GM23248 (cell line): ENCODE measurements around the gene KAT2B. TPM values are rescaled to one million over a fixed set of nuclear protein-coding genes. Genes with fewer than 3 reads are reported as not detected.

ENCODE experiments used
- DNase-seq: peaks from one replicate; pipeline ENCODE4 v3.0.0-alpha.2; 2015
- H2AFZ ChIP-seq: fragments of 200-600 bp; sonication (generic); 2 replicates; pipeline ENCODE4 v1.6.1; 2016; ENCODE audit warnings: antibody characterized with exemption
- H3F3A ChIP-seq: fragments of 200-600 bp; sonication (generic); 2 replicates; pipeline ENCODE4 v1.6.1; 2016; ENCODE audit warnings: mild to moderate bottlenecking, antibody characterized with exemption, mixed run types; ENCODE audit not compliant: insufficient read depth
- H3K27ac ChIP-seq: fragments of 200-600 bp; sonication (generic); 2 replicates; pipeline ENCODE4 v1.5.1; 2016; ENCODE audit warnings: mild to moderate bottlenecking
- H3K27me3 ChIP-seq: fragments of 200-600 bp; sonication (generic); replicated peaks from 2 replicates; pipeline ENCODE4 v1.6.1; 2016; ENCODE audit warnings: mild to moderate bottlenecking; ENCODE audit not compliant: insufficient read depth
- H3K36me3 ChIP-seq: fragments of 200-600 bp; sonication (generic); 2 replicates; pipeline ENCODE4 v1.6.1; 2016; ENCODE audit warnings: low read depth, mild to moderate bottlenecking
- H3K4me1 ChIP-seq: fragments of 200-600 bp; sonication (generic); 2 replicates; pipeline ENCODE4 v1.6.1; 2016; ENCODE audit warnings: mild to moderate bottlenecking; ENCODE audit not compliant: insufficient read depth
- H3K4me2 ChIP-seq: fragments of 200-600 bp; sonication (generic); one replicate; pipeline ENCODE4 v1.6.1; 2016; ENCODE audit warnings: mild to moderate bottlenecking; ENCODE audit not compliant: unreplicated experiment
- H3K4me3 ChIP-seq: fragments of 200-600 bp; sonication (generic); 2 replicates; pipeline ENCODE4 v1.5.1; 2016; ENCODE audit warnings: mild to moderate bottlenecking
- H3K79me2 ChIP-seq: fragments of 200-600 bp; sonication (generic); 2 replicates; pipeline ENCODE4 v1.6.1; 2016; ENCODE audit warnings: mild to moderate bottlenecking; ENCODE audit not compliant: insufficient read depth
- H3K9ac ChIP-seq: fragments of 200-600 bp; sonication (generic); 2 replicates; pipeline ENCODE4 v1.6.1; 2016; ENCODE audit warnings: mild to moderate bottlenecking
- H3K9me2 ChIP-seq: fragments of 200-600 bp; sonication (generic); 2 replicates; pipeline ENCODE4 v1.6.1; 2016; ENCODE audit warnings: mixed run types, mild to moderate bottlenecking, moderate library complexity; ENCODE audit not compliant: insufficient read depth
- H3K9me3 ChIP-seq: fragments of 200-600 bp; sonication (generic); one replicate; pipeline ENCODE4 v1.6.1; 2017; ENCODE audit warnings: low read depth
- H4K20me1 ChIP-seq: fragments of 200-600 bp; sonication (generic); 2 replicates; pipeline ENCODE4 v1.6.0; 2016; ENCODE audit not compliant: insufficient read depth
- EZH2 ChIP-seq: fragments of 200-600 bp; sonication (generic); IDR thresholded peaks from 2 replicates; pipeline ENCODE4 v1.6.1; 2018; ENCODE audit warnings: antibody characterized with exemption, mild to moderate bottlenecking; ENCODE audit not compliant: insufficient read depth, poor library complexity, severe bottlenecking
- EZH2phosphoT487 ChIP-seq: fragments of 200-600 bp; sonication (generic); IDR thresholded peaks from 2 replicates; pipeline ENCODE4 v1.6.1; 2018; ENCODE audit warnings: antibody characterized with exemption, moderate library complexity, mild to moderate bottlenecking, low read depth; ENCODE audit not compliant: insufficient read depth
- WGBS, 2 experiments: methylation state at CpG; one replicate each; pipeline ENCODE4 v1.1.6; 2015 to 2017; ENCODE audit warnings: low lambda C conversion rate in 2 of 2, low coverage in 1 of 2; ENCODE audit errors: missing lambda C conversion rate in 2 of 2; 5-methylcytosine and 5-hydroxymethylcytosine counted together
- in situ Hi-C: fragments of 300-500 bp; cut with MboI; formaldehyde crosslinking; loops from 2 replicates; pipeline ENCODE4 v1.15.0; 2020
- polyA plus RNA-seq: library from polyadenylated mRNA; unstranded; fragments of >200 nt; fragmentation: Nextera tagmentation; extraction: Ambion mirVana; gene quantifications from 2 replicates; pipeline ENCODE4 v1.2.1, GENCODE V29; 2016
- total RNA-seq: library from RNA; depleted of rRNA; stranded (reverse); fragments of >200 nt; shearing (Covaris generic); gene quantifications from 2 replicates; pipeline ENCODE4 v1.2.3, GENCODE V29; 2014

KAT2B gene
- total and polyA plus RNA-seq, 2 experiments from 2014 or later = 1.5 to 13.5 TPM

DNA sequence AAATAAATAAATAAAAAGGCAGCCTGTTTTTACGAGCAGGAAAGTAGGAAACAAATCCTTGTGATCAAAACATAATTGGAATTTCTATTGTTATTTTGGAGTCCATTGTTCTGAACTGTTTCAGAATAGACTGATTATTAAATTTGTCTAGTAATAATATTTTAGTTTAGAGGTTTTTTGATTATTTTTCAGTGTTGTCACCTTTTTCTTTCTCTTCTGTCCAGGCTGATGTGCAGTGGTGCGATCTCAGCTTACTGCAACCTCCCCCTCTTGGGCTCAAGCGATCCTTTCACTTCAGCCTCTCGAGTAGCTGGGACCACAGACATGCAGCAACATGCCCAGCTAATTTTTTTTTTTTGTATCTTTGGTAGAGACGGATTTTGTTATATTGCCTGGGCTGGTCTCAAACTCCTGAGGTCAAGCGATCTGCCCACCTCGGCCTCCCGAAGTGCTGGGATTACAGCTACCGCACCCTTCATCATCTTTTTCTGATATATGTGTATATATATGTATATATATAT lies 38.0 kb downstream of the KAT2B start:
- no peaks in the 10 kb centered on the region for H3K9me2 ChIP-seq
- H3K36me3 ChIP-seq = no peaks in the 10 kb centered on the region
- no peaks in the 10 kb centered on the region for H3K79me2 ChIP-seq
- H3K4me2 ChIP-seq = no peak overlapping the region
- TF ChIP-seq EZH2 = no peak
- TF ChIP-seq EZH2phosphoT487 = no peak
- H4K20me1 ChIP-seq = no peaks in the 10 kb centered on the region
- H3K27me3 ChIP-seq = no peaks in the 10 kb centered on the region
- H3K27ac ChIP-seq = no peak overlapping the region
- H3K9ac ChIP-seq = no peak overlapping the region
- H3K4me3 ChIP-seq = no peak overlapping the region
- DNase-seq = no peak
- H3F3A ChIP-seq = peaks cover 9% of the 10 kb centered on the region; the same call in 1 of the 2 replicates
- H3K4me1 ChIP-seq = no peaks in the 10 kb centered on the region
- 89 to 90% methylated on average over 9 of the region's 9 CpGs for WGBS, 2 experiments
- in situ Hi-C loops = no loop called here
- H3K9me3 ChIP-seq = no peaks in the 10 kb centered on the region
- no peak overlapping the region for H2AFZ ChIP-seq

DNA sequence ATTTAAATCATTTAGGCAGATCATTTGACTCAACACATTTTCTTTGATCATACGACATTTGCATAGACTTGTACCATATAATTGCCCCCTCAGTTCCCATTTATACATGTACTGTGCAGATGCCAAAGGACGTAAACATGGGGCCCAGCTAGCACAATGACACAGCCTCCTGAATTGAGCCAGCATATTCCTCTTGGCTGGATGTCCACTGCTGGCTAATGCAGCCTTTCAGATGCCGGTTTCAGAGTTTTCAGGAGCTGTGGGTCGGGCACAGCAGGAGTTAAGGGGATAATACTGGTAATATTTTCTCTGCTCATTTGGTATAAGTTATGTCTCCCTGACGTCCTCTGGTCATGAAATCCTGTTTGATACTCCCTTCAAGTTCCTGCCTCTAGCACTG lies 39.4 kb downstream of the KAT2B start:
- no peak for DNase-seq
- no peak overlapping the region for H2AFZ ChIP-seq
- TF ChIP-seq EZH2 = no peak
- no peak for TF ChIP-seq EZH2phosphoT487
- in situ Hi-C loops = no loop called here
- no peak overlapping the region for H3K27ac ChIP-seq
- H3K79me2 ChIP-seq = no peaks in the 10 kb centered on the region
- WGBS, 2 experiments = 81 to 82% methylated on average over 5 of the region's 5 CpGs
- no peak overlapping the region for H3K4me3 ChIP-seq
- no peaks in the 10 kb centered on the region for H4K20me1 ChIP-seq
- H3K9me2 ChIP-seq = no peaks in the 10 kb centered on the region
- no peaks in the 10 kb centered on the region for H3K4me1 ChIP-seq
- H3K36me3 ChIP-seq = no peaks in the 10 kb centered on the region
- no peak overlapping the region for H3K9ac ChIP-seq
- no peaks in the 10 kb centered on the region for H3K27me3 ChIP-seq
- no peak overlapping the region for H3K4me2 ChIP-seq
- H3F3A ChIP-seq = 0 out of 2 replicates have a peak, but pooled peaks cover 4% of the 10 kb centered on the region
- H3K9me3 ChIP-seq = no peaks in the 10 kb centered on the region

DNA sequence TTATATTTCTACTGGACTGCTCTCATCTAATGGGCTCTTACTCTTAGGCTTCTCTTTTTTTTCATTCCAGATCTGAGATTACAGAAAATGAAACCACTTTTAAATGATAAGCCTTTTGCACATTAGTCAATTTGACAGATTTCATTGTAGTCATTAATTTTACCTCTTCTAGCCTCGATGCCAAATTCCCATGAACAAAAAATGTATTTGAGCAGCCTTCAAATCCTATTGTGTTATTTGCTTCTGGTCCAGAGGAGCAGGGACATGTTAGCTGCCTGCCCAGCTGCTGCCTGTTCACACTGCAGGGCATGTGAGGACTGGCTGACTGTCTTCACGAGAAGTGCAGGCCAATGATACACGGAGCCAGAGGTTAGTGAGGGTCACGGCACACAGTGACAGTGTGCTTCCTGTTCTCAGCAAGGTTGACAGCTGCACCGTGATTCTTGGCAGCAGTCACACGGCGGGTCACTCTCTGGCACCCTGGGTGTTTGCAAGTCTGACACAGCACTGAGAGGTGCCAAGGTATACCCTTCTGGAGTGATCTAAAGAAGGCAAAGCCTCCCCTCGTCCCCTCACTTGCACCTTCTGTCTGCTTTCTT lies 40.8 kb downstream of the KAT2B start:
- WGBS, 2 experiments = 61 to 69% methylated on average over 8 of the region's 8 CpGs
- DNase-seq = no peak

DNA sequence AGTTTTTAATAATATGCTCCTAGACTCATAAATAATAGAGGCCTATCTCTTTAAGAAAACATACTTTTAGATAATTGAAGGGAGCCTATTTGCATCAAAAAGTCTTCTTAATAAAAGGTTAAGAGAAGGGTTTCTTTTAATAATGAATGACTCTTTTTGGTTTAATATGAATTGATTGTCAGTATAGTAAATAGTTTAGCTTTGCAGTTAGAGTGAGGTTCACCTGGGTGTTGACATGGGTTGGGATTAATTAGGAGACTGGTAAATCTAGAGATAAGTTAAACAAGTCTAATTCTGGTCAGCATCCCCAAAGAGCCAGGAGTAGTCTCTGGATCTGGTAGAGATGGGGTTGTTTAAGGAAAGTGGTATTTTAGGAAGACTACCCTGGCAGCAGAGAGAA lies 43.0 kb downstream of the KAT2B start:
- Histone ChIP-seq H3K4me1 (no peaks in the 10 kb centered on the region), H3K9ac (no peak overlapping the region), H3K27ac (no peak overlapping the region), H3K4me3 (no peak overlapping the region), H2AFZ (no peak overlapping the region), H3K9me3 (no peaks in the 10 kb centered on the region), H3F3A (no peaks in the 10 kb centered on the region), H3K36me3 (no peaks in the 10 kb centered on the region), H3K4me2 (no peak overlapping the region), H3K27me3 (no peaks in the 10 kb centered on the region), H4K20me1 (no peaks in the 10 kb centered on the region), H3K79me2 (no peaks in the 10 kb centered on the region), H3K9me2 (no peaks in the 10 kb centered on the region)
- in situ Hi-C loops = no loop called here
- DNase-seq = no peak
- TF ChIP-seq EZH2phosphoT487 = no peak
- no peak for TF ChIP-seq EZH2

More for the DNA sequence above, 40.8 kb downstream of the KAT2B start:
- H3K4me2 ChIP-seq = no peak overlapping the region
- no peaks in the 10 kb centered on the region for H3K9me2 ChIP-seq
- in situ Hi-C loops = no loop called here
- H3K27me3 ChIP-seq = no peaks in the 10 kb centered on the region
- no peaks in the 10 kb centered on the region for H3K4me1 ChIP-seq
- no peaks in the 10 kb centered on the region for H3K79me2 ChIP-seq
- no peaks in the 10 kb centered on the region for H3K9me3 ChIP-seq
- TF ChIP-seq EZH2 = no peak
- TF ChIP-seq EZH2phosphoT487 = no peak
- H3K9ac ChIP-seq = no peak overlapping the region
- H2AFZ ChIP-seq = no peak overlapping the region; the same call in 1 of the 2 replicates
- H3K27ac ChIP-seq = no peak overlapping the region
- no peaks in the 10 kb centered on the region for H4K20me1 ChIP-seq
- no peak overlapping the region for H3K4me3 ChIP-seq
- H3F3A ChIP-seq = no peaks in the 10 kb centered on the region
- H3K36me3 ChIP-seq = no peaks in the 10 kb centered on the region

DNA sequence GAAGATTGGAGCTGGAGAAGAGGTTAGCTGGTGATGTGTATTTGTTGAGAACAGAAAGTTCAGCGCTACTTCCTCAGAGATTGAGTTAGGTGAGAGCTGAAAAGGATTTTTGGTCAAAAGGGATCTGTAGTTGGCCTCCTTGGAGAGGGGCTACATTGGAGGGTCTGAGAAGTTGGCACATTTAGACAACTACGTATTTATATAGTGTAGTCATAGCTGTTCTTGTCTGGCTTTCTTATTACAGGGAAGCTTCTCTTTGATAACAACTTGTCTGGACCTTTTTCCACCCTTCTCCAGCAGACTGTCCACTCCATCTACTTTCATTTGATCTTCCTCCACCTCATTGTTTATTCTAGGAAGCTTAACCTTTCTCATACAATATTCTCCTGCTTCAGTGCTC lies 43.7 kb downstream of the KAT2B start:
- no peak for DNase-seq
- no peaks in the 10 kb centered on the region for H3K79me2 ChIP-seq
- H4K20me1 ChIP-seq = no peaks in the 10 kb centered on the region
- no peak overlapping the region for H3K9ac ChIP-seq
- H3F3A ChIP-seq = no peaks in the 10 kb centered on the region
- no peak overlapping the region for H2AFZ ChIP-seq
- H3K4me1 ChIP-seq = no peaks in the 10 kb centered on the region
- H3K9me2 ChIP-seq = no peaks in the 10 kb centered on the region
- TF ChIP-seq EZH2 (no peak), EZH2phosphoT487 (no peak)
- no peak overlapping the region for H3K4me2 ChIP-seq
- no peak overlapping the region for H3K27ac ChIP-seq
- in situ Hi-C loops = no loop called here
- H3K27me3 ChIP-seq = no peaks in the 10 kb centered on the region
- H3K4me3 ChIP-seq = no peak overlapping the region
- 88 to 90% methylated on average over 2 of the region's 2 CpGs for WGBS, 2 experiments
- H3K36me3 ChIP-seq = no peaks in the 10 kb centered on the region
- no peaks in the 10 kb centered on the region for H3K9me3 ChIP-seq
